Myocyte (in vitro differentiated cells): ENCODE measurements around the gene CASZ1. TPM values are rescaled to one million over a fixed set of nuclear protein-coding genes. Genes with fewer than 3 reads are reported as not detected.

Experiments used
- total RNA-seq: library from RNA; depleted of rRNA; stranded (reverse); fragments of >200 nt; gene quantifications from 2 replicates; pipeline ENCODE4 v1.2.3, GENCODE V29; 2014

CASZ1 gene
- total RNA-seq, 1 donor from 2014 or later, result 11.6 TPM

Other genes with a start within 250 kb of the CASZ1 start
- gene TARDBP, start 216.0 kb upstream of the CASZ1 start, total RNA-seq, result 60.0 and 66.5 TPM in 2 replicates